ENCODE results near the gene DNAAF5. TPM values are rescaled to one million over a fixed set of nuclear protein-coding genes. Genes with fewer than 3 reads are reported as not detected.
"Not testable (repeated sequence)": the region's sequence is repeated elsewhere in the genome, so short reads cannot be mapped to it uniquely, and the experiment has no call there.

Gene DNAAF5
- total and polyA plus RNA-seq, 2 experiments from 2014 or later: 19.0 to 23.5 TPM

DNA sequence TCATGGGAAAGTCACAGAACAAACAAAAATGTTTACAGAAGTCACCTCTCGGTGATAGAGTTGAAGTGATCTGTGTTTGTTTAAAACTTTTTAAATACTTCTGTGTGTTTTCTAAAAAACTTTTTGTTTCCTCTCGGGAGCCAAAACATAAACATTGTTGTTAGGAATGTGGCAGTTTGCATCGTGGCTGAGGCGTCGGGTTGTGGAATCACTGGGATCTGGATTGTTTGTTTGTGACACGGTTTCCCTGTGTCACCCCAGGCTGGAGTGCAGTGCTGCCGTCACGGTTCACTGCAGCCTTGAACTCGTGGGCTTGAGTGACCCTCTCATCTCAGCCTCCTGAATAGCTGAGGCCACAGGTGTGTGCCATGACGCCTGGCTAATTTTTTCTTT lies 76.7 kb downstream of the DNAAF5 start:
- H3K9me2 ChIP-seq (replicated peaks; ENCODE audit: insufficient read depth): no peaks in the 10 kb centered on the region
- H3K79me2 ChIP-seq: no peaks in the 10 kb centered on the region
- H3K27me3 ChIP-seq: no peaks in the 10 kb centered on the region
- 57% methylated on average over 10 of the region's 10 CpGs for WGBS (ENCODE audit: low lambda C conversion rate, missing lambda C conversion rate)
- no peak for DNase-seq (ENCODE audit: low spot score)
- H3K4me2 ChIP-seq: no peak overlapping the region
- H2AFZ ChIP-seq: no peak overlapping the region
- no peak overlapping the region for H3K4me3 ChIP-seq
- no peaks in the 10 kb centered on the region for H3K36me3 ChIP-seq (replicated peaks; ENCODE audit: insufficient read depth, low read depth)
- TF ChIP-seq EZH2 (IDR thresholded peaks at IDR 0.05; ENCODE audit: borderline replicate concordance): no peak
- no peak for TF ChIP-seq EZH2phosphoT487 (IDR thresholded peaks at IDR 0.05; ENCODE audit: low read depth, severe bottlenecking, unreplicated experiment)
- TF ChIP-seq, protein P1, sequence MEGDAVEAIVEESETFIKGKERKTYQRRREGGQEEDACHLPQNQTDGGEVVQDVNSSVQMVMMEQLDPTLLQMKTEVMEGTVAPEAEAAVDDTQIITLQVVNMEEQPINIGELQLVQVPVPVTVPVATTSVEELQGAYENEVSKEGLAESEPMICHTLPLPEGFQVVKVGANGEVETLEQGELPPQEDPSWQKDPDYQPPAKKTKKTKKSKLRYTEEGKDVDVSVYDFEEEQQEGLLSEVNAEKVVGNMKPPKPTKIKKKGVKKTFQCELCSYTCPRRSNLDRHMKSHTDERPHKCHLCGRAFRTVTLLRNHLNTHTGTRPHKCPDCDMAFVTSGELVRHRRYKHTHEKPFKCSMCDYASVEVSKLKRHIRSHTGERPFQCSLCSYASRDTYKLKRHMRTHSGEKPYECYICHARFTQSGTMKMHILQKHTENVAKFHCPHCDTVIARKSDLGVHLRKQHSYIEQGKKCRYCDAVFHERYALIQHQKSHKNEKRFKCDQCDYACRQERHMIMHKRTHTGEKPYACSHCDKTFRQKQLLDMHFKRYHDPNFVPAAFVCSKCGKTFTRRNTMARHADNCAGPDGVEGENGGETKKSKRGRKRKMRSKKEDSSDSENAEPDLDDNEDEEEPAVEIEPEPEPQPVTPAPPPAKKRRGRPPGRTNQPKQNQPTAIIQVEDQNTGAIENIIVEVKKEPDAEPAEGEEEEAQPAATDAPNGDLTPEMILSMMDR (IDR thresholded peaks at IDR 0.05; ENCODE audit: poor library complexity): no peak
- H3K27ac ChIP-seq: peak overlapping the region; percentile 68
- no peaks in the 10 kb centered on the region for H3K4me1 ChIP-seq (ENCODE audit: insufficient read depth)
- H4K20me1 ChIP-seq (ENCODE audit: insufficient read depth, poor library complexity, severe bottlenecking): no peaks in the 10 kb centered on the region
- H3K9me3 ChIP-seq (ENCODE audit: low read depth): no peaks in the 10 kb centered on the region

DNA sequence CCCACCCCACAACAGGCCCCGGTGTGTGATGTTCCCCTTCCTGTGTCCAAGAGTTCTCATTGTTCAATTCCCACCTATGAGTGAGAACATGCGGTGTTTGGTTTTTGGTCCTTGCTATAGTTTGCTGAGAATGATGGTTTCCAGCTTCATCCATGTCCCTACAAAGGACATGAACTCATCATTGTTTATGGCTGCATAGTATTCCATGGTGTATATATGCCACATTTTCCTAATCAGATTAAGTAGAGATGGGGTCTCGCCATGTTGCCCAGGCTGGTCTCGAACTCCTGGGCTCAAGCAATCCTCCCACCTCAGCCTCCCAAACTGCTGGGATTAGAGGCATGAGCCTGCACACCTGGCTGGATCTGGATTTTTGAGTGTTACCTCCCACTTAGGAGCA lies 77.3 kb downstream of the DNAAF5 start:
- not testable (repeated sequence) for H3K36me3 ChIP-seq (replicated peaks; ENCODE audit: insufficient read depth, low read depth); H3K9me3 ChIP-seq (ENCODE audit: low read depth); H3K4me1 ChIP-seq (ENCODE audit: insufficient read depth); DNase-seq (ENCODE audit: low spot score); H3K9me2 ChIP-seq (replicated peaks; ENCODE audit: insufficient read depth); H3K27ac ChIP-seq; H2AFZ ChIP-seq; H4K20me1 ChIP-seq (ENCODE audit: insufficient read depth, poor library complexity, severe bottlenecking); H3K4me2 ChIP-seq; H3K4me3 ChIP-seq; H3K27me3 ChIP-seq; H3K79me2 ChIP-seq
- 71% methylated on average over 4 of the region's 4 CpGs for WGBS (ENCODE audit: low lambda C conversion rate, missing lambda C conversion rate)

DNA sequence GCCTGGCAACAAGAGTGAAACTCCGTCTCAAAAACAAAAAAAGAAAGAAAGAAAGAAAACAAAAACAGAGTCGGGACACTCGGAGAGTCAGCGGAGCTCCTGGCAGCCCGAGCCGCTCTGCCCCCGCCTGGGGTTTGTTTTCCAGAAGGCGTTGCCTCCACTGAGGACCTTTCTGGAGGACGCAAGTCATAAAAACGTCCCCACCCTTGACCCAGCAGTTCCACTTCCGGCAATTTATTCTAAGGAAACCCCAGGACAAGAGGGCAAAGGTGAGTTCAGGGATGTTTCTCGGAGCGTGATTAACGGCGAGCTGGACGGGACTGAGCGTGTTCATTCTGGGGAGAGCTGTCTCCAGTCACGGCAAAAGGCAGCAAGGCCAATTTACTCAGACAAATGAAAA lies 78.8 kb downstream of the DNAAF5 start:
- Histone ChIP-seq H2AFZ (no peak overlapping the region), H3K79me2 (no peaks in the 10 kb centered on the region), H3K27ac (no peak overlapping the region), H3K9me2 (replicated peaks; ENCODE audit: insufficient read depth) (no peaks in the 10 kb centered on the region), H3K4me3 (no peak overlapping the region), H3K36me3 (replicated peaks; ENCODE audit: insufficient read depth, low read depth) (no peaks in the 10 kb centered on the region), H3K4me2 (peak overlapping the region; percentile 7), H4K20me1 (ENCODE audit: insufficient read depth, poor library complexity, severe bottlenecking) (no peaks in the 10 kb centered on the region), H3K27me3 (no peaks in the 10 kb centered on the region), H3K4me1 (ENCODE audit: insufficient read depth) (no peaks in the 10 kb centered on the region), H3K9me3 (ENCODE audit: low read depth) (no peaks in the 10 kb centered on the region)
- TF ChIP-seq, protein P1 (IDR thresholded peaks at IDR 0.05; ENCODE audit: poor library complexity): no peak
- TF ChIP-seq EZH2 (IDR thresholded peaks at IDR 0.05; ENCODE audit: borderline replicate concordance) (no peak), EZH2phosphoT487 (IDR thresholded peaks at IDR 0.05; ENCODE audit: low read depth, severe bottlenecking, unreplicated experiment) (no peak)
- WGBS (ENCODE audit: low lambda C conversion rate, missing lambda C conversion rate): 81% methylated on average over 18 of the region's 18 CpGs
- peak; percentile 39 for DNase-seq (ENCODE audit: low spot score)

DNA sequence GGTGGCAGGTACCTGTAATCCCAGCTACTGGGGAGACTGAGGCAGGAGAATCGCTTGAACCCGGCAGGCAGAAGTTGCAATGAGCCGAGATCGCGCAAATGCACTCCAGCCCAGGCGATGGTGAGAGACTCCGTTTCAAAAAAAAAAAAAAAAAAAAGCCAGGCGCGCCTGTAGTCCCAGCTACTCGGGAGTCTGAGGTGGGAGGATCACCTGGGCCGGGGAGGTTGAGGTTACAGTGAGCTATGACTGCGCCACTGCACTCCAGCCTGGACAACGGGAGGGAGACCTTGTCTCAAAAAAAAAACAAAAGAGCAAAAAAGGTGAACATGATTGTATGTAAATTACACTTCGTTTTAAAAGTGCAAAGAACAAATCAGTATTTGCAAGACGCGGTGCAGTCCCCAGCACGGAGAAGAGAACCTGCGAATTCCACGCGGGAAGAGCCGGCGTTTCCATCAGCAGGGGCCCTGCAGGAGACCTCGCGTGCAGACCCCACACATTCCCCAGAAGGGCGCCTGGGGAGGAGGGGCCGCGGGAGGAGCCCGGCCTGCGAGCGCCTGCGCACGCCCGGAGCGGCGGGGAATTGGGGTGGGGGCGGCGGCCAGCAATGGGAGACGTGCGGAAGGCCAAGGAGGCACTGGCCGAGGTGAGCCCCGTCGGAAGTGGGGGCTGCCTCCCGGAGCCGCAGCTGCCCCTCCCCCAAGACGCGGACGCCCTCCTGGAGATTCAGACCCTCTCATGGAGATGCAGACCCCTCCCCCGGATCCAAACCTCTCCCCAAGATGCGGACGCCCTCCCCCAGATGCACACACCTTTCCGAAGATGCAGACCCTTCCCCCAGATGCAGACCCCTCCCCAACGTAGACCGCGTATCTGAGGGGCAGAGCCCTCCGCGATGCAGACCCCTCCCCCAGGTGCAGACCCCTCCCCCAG lies 89.1 kb downstream of the DNAAF5 start:
- peak; percentile 74 for DNase-seq (ENCODE audit: low spot score)
- Histone ChIP-seq H3K36me3 (replicated peaks; ENCODE audit: insufficient read depth, low read depth) (no peaks in the 10 kb centered on the region), H3K27me3 (no peaks in the 10 kb centered on the region), H3K27ac (peak overlapping the region; percentile 91), H3K4me3 (peak overlapping the region; percentile 66), H3K4me2 (peak overlapping the region; percentile 93), H3K4me1 (ENCODE audit: insufficient read depth) (peaks cover 12% of the 10 kb centered on the region), H4K20me1 (ENCODE audit: insufficient read depth, poor library complexity, severe bottlenecking) (peaks cover 23% of the 10 kb centered on the region), H3K9me2 (replicated peaks; ENCODE audit: insufficient read depth) (no peaks in the 10 kb centered on the region), H3K79me2 (peaks cover 39% of the 10 kb centered on the region), H3K9me3 (ENCODE audit: low read depth) (no peaks in the 10 kb centered on the region), H2AFZ (peak overlapping the region; percentile 71)
- no peak for TF ChIP-seq EZH2phosphoT487 (IDR thresholded peaks at IDR 0.05; ENCODE audit: low read depth, severe bottlenecking, unreplicated experiment)
- TF ChIP-seq, protein P1 (IDR thresholded peaks at IDR 0.05; ENCODE audit: poor library complexity): no peak
- TF ChIP-seq EZH2 (IDR thresholded peaks at IDR 0.05; ENCODE audit: borderline replicate concordance): no peak
- 26% methylated on average over 35 of the region's 56 CpGs for WGBS (ENCODE audit: low lambda C conversion rate, missing lambda C conversion rate)
